ENCODE results near the gene HMOX2.

Gene HMOX2

GRCh38 chr16:4509420-4509819 lies 33.2 kb downstream of the HMOX2 start:
- H3K27ac ChIP-seq (ENCODE audit: poor library complexity, severe bottlenecking) = no peak overlapping the region
- no peak overlapping the region for H3K4me3 ChIP-seq (ENCODE audit: severe bottlenecking)
- no peak for ATAC-seq (ENCODE audit: low read depth)
- peaks cover 69% of the 10 kb centered on the region for H3K36me3 ChIP-seq (ENCODE audit: low read depth)
- no peak for TF ChIP-seq CTCF (IDR thresholded peaks at IDR 0.05; ENCODE audit: poor library complexity, severe bottlenecking)
- H3K9me3 ChIP-seq (ENCODE audit: severe bottlenecking) = no peaks in the 10 kb centered on the region
- peaks cover 4% of the 10 kb centered on the region for H3K4me1 ChIP-seq (ENCODE audit: insufficient read depth, poor library complexity, severe bottlenecking)
- no peaks in the 10 kb centered on the region for H3K27me3 ChIP-seq (ENCODE audit: insufficient read depth, poor library complexity, severe bottlenecking)
- DNase-seq (ENCODE audit: low spot score) = no peak

- DNase-seq (ENCODE audit: low spot score) (no peak), ATAC-seq (ENCODE audit: low read depth) (no peak)
- no peak for TF ChIP-seq CTCF (IDR thresholded peaks at IDR 0.05; ENCODE audit: poor library complexity, severe bottlenecking)
- H3K4me1 ChIP-seq (ENCODE audit: insufficient read depth, poor library complexity, severe bottlenecking) = peaks cover under 1% of the 10 kb centered on the region
- H3K4me3 ChIP-seq (ENCODE audit: severe bottlenecking) = no peak overlapping the region
- H3K9me3 ChIP-seq (ENCODE audit: severe bottlenecking) = no peaks in the 10 kb centered on the region
- H3K27me3 ChIP-seq (ENCODE audit: insufficient read depth, poor library complexity, severe bottlenecking) = no peaks in the 10 kb centered on the region
- H3K27ac ChIP-seq (ENCODE audit: poor library complexity, severe bottlenecking) = no peak overlapping the region
- peaks cover 67% of the 10 kb centered on the region for H3K36me3 ChIP-seq (ENCODE audit: low read depth)
These were observed 33.9 kb downstream of the HMOX2 start for GRCh38 chr16:4510131-4510530.

- TF ChIP-seq CTCF (IDR thresholded peaks at IDR 0.05; ENCODE audit: poor library complexity, severe bottlenecking) = no peak
- H3K9me3 ChIP-seq (ENCODE audit: severe bottlenecking) = no peaks in the 10 kb centered on the region
- H3K27me3 ChIP-seq (ENCODE audit: insufficient read depth, poor library complexity, severe bottlenecking) = no peaks in the 10 kb centered on the region
- ATAC-seq (ENCODE audit: low read depth) = no peak
- peaks cover 60% of the 10 kb centered on the region for H3K36me3 ChIP-seq (ENCODE audit: low read depth)
- no peak for DNase-seq (ENCODE audit: low spot score)
- H3K4me1 ChIP-seq (ENCODE audit: insufficient read depth, poor library complexity, severe bottlenecking) = no peaks in the 10 kb centered on the region
- no peak overlapping the region for H3K27ac ChIP-seq (ENCODE audit: poor library complexity, severe bottlenecking)
- H3K4me3 ChIP-seq (ENCODE audit: severe bottlenecking) = no peak overlapping the region
These were observed 34.7 kb downstream of the HMOX2 start for GRCh38 chr16:4510747-4511426.

- H3K36me3 ChIP-seq (ENCODE audit: low read depth) = peaks cover 53% of the 10 kb centered on the region
- TF ChIP-seq CTCF (IDR thresholded peaks at IDR 0.05; ENCODE audit: poor library complexity, severe bottlenecking) = peak; percentile 68
- ATAC-seq (ENCODE audit: low read depth) (peak; percentile 74), DNase-seq (ENCODE audit: low spot score) (no peak)
- no peak overlapping the region for H3K4me3 ChIP-seq (ENCODE audit: severe bottlenecking)
- H3K4me1 ChIP-seq (ENCODE audit: insufficient read depth, poor library complexity, severe bottlenecking) = no peaks in the 10 kb centered on the region
- H3K9me3 ChIP-seq (ENCODE audit: severe bottlenecking) = no peaks in the 10 kb centered on the region
- no peaks in the 10 kb centered on the region for H3K27me3 ChIP-seq (ENCODE audit: insufficient read depth, poor library complexity, severe bottlenecking)
- no peak overlapping the region for H3K27ac ChIP-seq (ENCODE audit: poor library complexity, severe bottlenecking)
These were observed 35.4 kb downstream of the HMOX2 start for GRCh38 chr16:4511441-4512082.

GRCh38 chr16:4512473-4512872 lies 36.3 kb downstream of the HMOX2 start:
- no peaks in the 10 kb centered on the region for H3K27me3 ChIP-seq (ENCODE audit: insufficient read depth, poor library complexity, severe bottlenecking)
- peaks cover 44% of the 10 kb centered on the region for H3K36me3 ChIP-seq (ENCODE audit: low read depth)
- H3K27ac ChIP-seq (ENCODE audit: poor library complexity, severe bottlenecking) = no peak overlapping the region
- H3K4me1 ChIP-seq (ENCODE audit: insufficient read depth, poor library complexity, severe bottlenecking) = no peaks in the 10 kb centered on the region
- DNase-seq (ENCODE audit: low spot score) (no peak), ATAC-seq (ENCODE audit: low read depth) (no peak)
- no peak for TF ChIP-seq CTCF (IDR thresholded peaks at IDR 0.05; ENCODE audit: poor library complexity, severe bottlenecking)
- no peaks in the 10 kb centered on the region for H3K9me3 ChIP-seq (ENCODE audit: severe bottlenecking)
- H3K4me3 ChIP-seq (ENCODE audit: severe bottlenecking) = no peak overlapping the region
